ENCODE results near the gene CTDNEP1. TPM values are rescaled to one million over a fixed set of nuclear protein-coding genes. Genes with fewer than 3 reads are reported as not detected.
A peak's percentile ranks its signal among the peaks of the same experiment; 100 is the strongest.

Gene CTDNEP1
- total and polyA plus RNA-seq, 2 of the 4 experiments (the other 2 are of a cell fraction), result 23.8 to 132 TPM

DNA sequence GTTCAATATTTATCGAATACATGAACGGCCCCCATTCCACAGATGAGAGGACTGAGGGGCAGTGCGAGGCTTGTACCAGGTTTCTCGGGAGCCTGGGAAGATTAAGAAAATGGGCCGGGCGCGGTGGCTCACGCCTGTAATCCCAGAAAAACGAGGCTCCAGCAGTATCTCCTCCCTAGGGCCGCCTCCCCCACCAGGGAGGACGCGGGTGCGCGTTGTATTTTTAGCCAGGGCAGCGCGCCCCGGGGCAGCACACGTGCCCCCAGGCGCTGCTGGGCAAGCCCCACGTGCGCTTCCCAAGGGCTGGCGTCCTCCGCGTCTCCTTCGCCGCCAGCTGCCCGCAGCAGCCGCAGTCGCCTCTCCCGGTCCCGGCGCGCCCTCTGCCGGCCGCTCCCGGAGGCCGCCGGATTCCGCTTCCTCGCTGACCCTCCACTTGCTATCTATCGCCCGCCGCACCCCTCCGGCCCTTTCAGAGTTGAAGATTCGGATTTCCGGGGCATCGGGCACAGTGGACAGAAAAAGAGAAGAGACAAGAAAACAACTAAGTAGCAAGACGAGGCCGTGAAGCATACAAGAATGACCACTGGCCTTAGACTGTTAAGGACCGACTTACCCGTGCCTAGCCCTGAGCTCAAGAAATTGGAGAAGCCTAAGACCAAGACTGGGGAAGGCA is 44.8 kb upstream of the CTDNEP1 start:
- Histone ChIP-seq H3K4me1 (ENCODE audit: control insufficient read depth, insufficient read depth, low read length) (peaks cover 3% of the 10 kb centered on the region), H3K9ac (ENCODE audit: low read depth, low read length) (no peak overlapping the region), H2BK120ac (ENCODE audit: low read depth, low read length) (no peak overlapping the region), H4K5ac (ENCODE audit: low read depth, low read length) (no peak overlapping the region), H3K27me3 (ENCODE audit: control insufficient read depth, insufficient read depth, low read length) (peaks cover 44% of the 10 kb centered on the region), H3K14ac (replicated peaks; ENCODE audit: low read depth, low read length) (no peak overlapping the region), H3K27ac (ENCODE audit: insufficient read depth, low read length) (no peak overlapping the region), H3K9me1 (ENCODE audit: insufficient read depth, low read length) (no peaks in the 10 kb centered on the region; the same call in 1 of the 2 replicates), H3K18ac (ENCODE audit: low read depth, low read length) (no peak overlapping the region), H3K9me3 (ENCODE audit: control insufficient read depth, insufficient read depth, low read length) (no peaks in the 10 kb centered on the region; the same call in 1 of the 2 replicates), H3K4me3 (ENCODE audit: insufficient read depth, low read depth, low read length) (no peak overlapping the region; the same call in 1 of the 2 replicates), H2BK5ac (ENCODE audit: low read depth, low read length, poor library complexity, severe bottlenecking) (no peak overlapping the region), H4K91ac (ENCODE audit: insufficient read depth, low read depth, low read length) (no peak overlapping the region), H3K56ac (ENCODE audit: extremely low read depth, insufficient read depth, low read length) (no peak overlapping the region), H4K8ac (ENCODE audit: low read depth in 2 of 2, low read length in 2 of 2) (peak overlapping the region in 1 of 2 experiments; percentile 83; a peak in 1 of 4 replicates), H3K36me3 (ENCODE audit: control insufficient read depth, insufficient read depth, low read length) (no peaks in the 10 kb centered on the region), H3K79me1 (ENCODE audit: low read depth in 1 of 2, low read length in 2 of 2) (no peaks in the 10 kb centered on the region), H4K20me1 (ENCODE audit: insufficient read depth, low read length) (0 out of 2 replicates have a peak, but pooled peaks cover 3% of the 10 kb centered on the region), H3K4me2 (ENCODE audit: low read depth, low read length) (peak overlapping the region; percentile 62), H3K4ac (ENCODE audit: low read depth, low read length) (no peak overlapping the region), H2BK15ac (ENCODE audit: low read depth, low read length) (no peak overlapping the region), H2AK9ac (replicated peaks; ENCODE audit: low read depth, low read length, poor library complexity) (peak overlapping the region; percentile 20), H2BK20ac (ENCODE audit: low read depth, low read length) (no peak overlapping the region), H2AFZ (replicated peaks; ENCODE audit: low read length, poor library complexity) (peak overlapping the region; percentile 88), H2AK5ac (ENCODE audit: low read depth, low read length) (no peak overlapping the region), H3K23ac (ENCODE audit: low read depth, low read length) (no peak overlapping the region; the same call in 1 of the 2 replicates)
- in situ Hi-C loops (cut with MboI; ENCODE audit: low sequenced_read_pairs) (no loop called here), intact Hi-C loops (cut with micrococcal nuclease) (loop anchor here (1.0 to 5.0 kb wide), 4 partner anchors 16 to 251 kb away; partner anchors contain the start of gene PHF23), dilution Hi-C loops (cut with HindIII; ENCODE audit: low sequenced_read_pairs, unreplicated experiment) (no loop called here)
- BruUV-seq (replicated peaks), result no TSS peak
- ChIA-PET POLR2A (ENCODE audit: unreplicated experiment) (no interaction called here), CTCF (interaction anchor here (0.5 to 2.0 kb wide), 8 partner anchors 9 to 250 kb away, joined by 3 to 17 read pairs (median 4); partner anchors contain the start of gene SLC2A4)
- peak; percentile 93 for ATAC-seq (ENCODE audit: low read depth)
- WGBS, 2 experiments (ENCODE audit: extremely low coverage in 2 of 2, insufficient read length in 1 of 2), result 3% methylated on average over 30 of the region's 51 CpGs; no CpG with 5 or more reads in 1 of the 2 experiments
- DNase-seq, result peak; percentile 74
- TF ChIP-seq SMC3 (IDR thresholded peaks at IDR 0.05; ENCODE audit: low read depth, low read length), result peak; percentile 92
- no peak for TF ChIP-seq RCOR1 (IDR thresholded peaks at IDR 0.05; ENCODE audit: insufficient replicate concordance, low read length)
- TF ChIP-seq, protein P1, sequence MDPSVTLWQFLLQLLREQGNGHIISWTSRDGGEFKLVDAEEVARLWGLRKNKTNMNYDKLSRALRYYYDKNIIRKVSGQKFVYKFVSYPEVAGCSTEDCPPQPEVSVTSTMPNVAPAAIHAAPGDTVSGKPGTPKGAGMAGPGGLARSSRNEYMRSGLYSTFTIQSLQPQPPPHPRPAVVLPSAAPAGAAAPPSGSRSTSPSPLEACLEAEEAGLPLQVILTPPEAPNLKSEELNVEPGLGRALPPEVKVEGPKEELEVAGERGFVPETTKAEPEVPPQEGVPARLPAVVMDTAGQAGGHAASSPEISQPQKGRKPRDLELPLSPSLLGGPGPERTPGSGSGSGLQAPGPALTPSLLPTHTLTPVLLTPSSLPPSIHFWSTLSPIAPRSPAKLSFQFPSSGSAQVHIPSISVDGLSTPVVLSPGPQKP (IDR thresholded peaks at IDR 0.05; ENCODE audit: borderline replicate concordance, low read depth, low read length), result no peak
- TF ChIP-seq RFX5 (IDR thresholded peaks at IDR 0.05; ENCODE audit: low read depth, low read length), result no peak
- no peak for TF ChIP-seq MAFK (IDR thresholded peaks at IDR 0.05; ENCODE audit: low read depth, low read length)
- peak; percentile 95 for TF ChIP-seq RAD21 (IDR thresholded peaks at IDR 0.05; ENCODE audit: low read length)
- no peak for TF ChIP-seq CHD1 (IDR thresholded peaks at IDR 0.05; ENCODE audit: low read depth, low read length)
- no peak for TF ChIP-seq CEBPB (IDR thresholded peaks at IDR 0.05; ENCODE audit: low read depth, low read length)
- TF ChIP-seq MAZ (IDR thresholded peaks at IDR 0.05; ENCODE audit: borderline replicate concordance, low read depth, low read length), result peak; percentile 66; the same call in 1 of the 2 replicates
- TF ChIP-seq MXI1 (IDR thresholded peaks at IDR 0.05; ENCODE audit: borderline replicate concordance, low read depth, low read length), result peak; percentile 98
- no peak for TF ChIP-seq NFE2L2 (IDR thresholded peaks at IDR 0.05; ENCODE audit: low read depth, low read length)
- TF ChIP-seq FOS (IDR thresholded peaks at IDR 0.05; ENCODE audit: low read depth, low read length), result 0 out of 2 replicates have a peak, but pooled peaks have one; percentile 13
- peak; percentile 94 for TF ChIP-seq CTCF (conservative IDR thresholded peaks at IDR 0.05; ENCODE audit: low read depth, low read length)
- 0 out of 2 replicates have a peak, but pooled peaks have one; percentile 39 for TF ChIP-seq POLR2A (IDR thresholded peaks at IDR 0.05; ENCODE audit: low read depth, low read length)
- TF ChIP-seq BHLHE40 (IDR thresholded peaks at IDR 0.05; ENCODE audit: low read depth, low read length), result peak; percentile 94
